Stimulated activated CD4-positive, alpha-beta T cell treated with anti-CD3 and anti-CD28 coated beads, Interleukin-2, amount 100 ng/mL, for 24 hours (primary cell): ENCODE results near the gene TECRL.

Experiments used
- DNase-seq, 2 donors: peaks; one replicate each; pipeline ENCODE4 v3.0.0-alpha.2; 2020

TECRL gene, protein sequence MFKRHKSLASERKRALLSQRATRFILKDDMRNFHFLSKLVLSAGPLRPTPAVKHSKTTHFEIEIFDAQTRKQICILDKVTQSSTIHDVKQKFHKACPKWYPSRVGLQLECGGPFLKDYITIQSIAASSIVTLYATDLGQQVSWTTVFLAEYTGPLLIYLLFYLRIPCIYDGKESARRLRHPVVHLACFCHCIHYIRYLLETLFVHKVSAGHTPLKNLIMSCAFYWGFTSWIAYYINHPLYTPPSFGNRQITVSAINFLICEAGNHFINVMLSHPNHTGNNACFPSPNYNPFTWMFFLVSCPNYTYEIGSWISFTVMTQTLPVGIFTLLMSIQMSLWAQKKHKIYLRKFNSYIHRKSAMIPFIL

GRCh38 chr4:64409300-64409699 lies at the start of gene TECRL:
Gene TECRL, minus strand, starts transcription at chr4:64409450. Its CDS starts 99 bp downstream, at chr4:64409351.
- DNase-seq: no peak

DNA sequence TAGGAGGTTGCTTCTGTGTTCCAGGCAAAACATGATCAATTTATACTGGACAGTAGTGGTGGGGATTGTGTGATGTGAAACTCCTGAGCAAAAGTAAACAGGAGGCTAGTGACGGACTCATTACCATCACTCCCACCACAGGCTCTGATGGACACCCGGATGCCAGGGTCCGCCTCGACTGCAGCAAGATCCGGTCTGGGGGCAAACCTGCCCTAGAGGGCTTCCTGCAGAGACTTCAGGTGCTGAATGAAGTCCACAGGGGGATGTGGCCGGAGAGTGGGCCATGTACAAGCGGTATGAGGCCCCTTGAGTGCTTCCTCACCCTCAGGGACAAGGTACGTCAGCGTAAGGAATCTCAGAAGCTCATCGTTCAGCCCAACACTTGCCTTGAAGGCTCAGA lies 23.4 kb upstream of the TECRL start:
- DNase-seq: no peak

- no peak for DNase-seq
These were observed 21.7 kb upstream of the TECRL start for GRCh38 chr4:64430933-64431332.

- DNase-seq: no peak
These were observed 8.7 kb upstream of the TECRL start for GRCh38 chr4:64417974-64418373.

DNA sequence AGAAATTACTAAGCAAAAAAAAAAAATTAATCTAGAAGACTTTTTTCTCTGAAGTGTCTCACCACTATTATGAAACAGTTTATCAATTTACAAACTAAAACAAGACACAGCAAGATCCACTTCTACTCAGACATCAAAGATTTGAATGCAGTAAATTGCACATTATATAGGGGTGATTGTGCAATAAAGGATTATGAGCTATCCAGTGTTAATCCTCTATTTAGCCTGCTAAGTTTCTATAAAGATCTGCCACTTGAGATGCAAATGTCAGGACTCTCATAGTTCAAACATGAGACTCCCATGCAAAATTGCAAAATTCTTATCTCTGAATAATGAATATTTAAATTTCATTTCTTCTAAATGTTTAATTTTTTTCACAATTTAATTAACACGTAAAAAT lies 2.2 kb downstream of the TECRL start:
- DNase-seq: no peak

DNA sequence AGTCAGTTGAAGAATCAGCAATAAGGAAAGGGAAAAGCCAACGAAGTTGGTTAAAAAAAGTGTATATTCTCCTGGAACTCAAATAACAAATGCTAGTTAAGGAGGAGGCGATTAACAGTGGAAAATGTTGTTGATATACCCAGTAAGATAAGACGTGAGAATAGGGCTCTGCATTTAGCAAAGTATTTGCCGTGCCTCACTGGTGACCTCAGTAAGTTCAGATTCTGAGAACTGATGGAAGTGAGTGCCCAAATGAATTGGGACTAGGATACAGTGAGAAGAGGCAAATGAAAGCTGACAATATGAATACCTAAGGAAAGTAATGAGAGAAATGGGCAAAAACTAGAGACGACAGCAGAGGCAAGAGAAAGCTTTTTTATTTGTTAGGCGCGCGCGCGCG lies 3.5 kb downstream of the TECRL start:
- no peak for DNase-seq

DNA sequence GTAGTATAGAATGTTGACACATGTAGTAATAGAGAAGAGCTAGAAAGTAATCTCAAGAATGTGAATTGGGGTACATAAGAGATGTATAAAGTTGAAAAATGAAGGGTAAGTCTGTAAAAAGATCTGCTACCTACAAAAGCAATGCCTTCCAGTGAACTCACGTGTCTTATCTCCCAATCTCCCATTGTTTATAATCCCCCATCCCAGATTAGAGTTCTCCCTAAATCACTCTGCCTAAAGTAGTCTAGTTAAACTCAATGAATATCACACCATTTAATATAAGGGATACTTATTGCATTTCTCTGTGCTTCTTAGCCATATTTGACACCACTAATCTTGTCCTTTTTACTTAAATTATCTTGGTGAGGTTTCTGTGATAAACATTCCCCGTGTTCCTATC lies 6.6 kb downstream of the TECRL start:
- no peak for DNase-seq

GRCh38 chr4:64399313-64400109 lies 9.7 kb downstream of the TECRL start:
- DNase-seq: no peak

- DNase-seq: no peak
These were observed 14.8 kb downstream of the TECRL start for GRCh38 chr4:64394469-64394868.

- no peak for DNase-seq
These were observed 21.0 kb downstream of the TECRL start for GRCh38 chr4:64388252-64388651.

DNA sequence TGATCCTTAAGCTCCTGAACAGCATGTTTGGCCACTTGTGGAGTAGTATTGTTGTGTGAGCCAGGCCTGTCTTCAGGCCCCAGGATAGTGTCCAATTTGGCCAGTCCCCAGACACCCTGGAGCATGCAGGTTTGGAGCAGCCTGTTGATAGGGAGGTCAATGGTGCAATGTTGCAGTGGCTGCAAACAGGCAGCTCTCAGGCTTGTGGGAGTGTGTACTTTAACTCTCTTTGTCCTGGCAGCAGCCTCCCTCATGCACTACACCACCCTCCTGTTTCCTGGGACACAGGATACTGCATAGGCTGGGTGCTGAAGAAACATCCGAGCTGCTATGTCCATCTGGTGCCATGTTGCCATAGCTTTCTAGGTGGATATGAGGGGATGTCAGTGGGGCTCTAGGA lies 24.0 kb downstream of the TECRL start:
- DNase-seq: no peak

- no peak for DNase-seq
These were observed 24.7 kb downstream of the TECRL start for GRCh38 chr4:64384237-64385203.

GRCh38 chr4:64368741-64369140 lies 40.5 kb downstream of the TECRL start:
- DNase-seq: no peak

DNA sequence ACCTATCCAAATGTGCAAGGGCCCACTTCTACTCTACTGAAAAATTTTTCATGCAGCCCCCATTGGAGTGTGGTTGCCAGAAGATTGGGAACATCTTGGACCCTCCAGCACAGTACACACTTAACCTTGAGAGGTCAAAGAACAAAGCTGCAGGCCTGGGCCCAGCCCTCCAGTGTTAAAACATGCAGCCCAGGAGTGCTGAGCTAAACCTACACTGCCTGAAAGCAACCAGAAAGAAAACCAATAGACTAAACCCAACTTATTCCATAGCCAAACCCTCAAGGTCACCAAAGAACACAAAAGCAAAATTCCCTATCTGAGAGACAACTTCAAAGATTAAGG lies 47.9 kb downstream of the TECRL start:
- no peak for DNase-seq

GRCh38 chr4:64360664-64361398 lies 48.4 kb downstream of the TECRL start:
- DNase-seq: no peak

DNA sequence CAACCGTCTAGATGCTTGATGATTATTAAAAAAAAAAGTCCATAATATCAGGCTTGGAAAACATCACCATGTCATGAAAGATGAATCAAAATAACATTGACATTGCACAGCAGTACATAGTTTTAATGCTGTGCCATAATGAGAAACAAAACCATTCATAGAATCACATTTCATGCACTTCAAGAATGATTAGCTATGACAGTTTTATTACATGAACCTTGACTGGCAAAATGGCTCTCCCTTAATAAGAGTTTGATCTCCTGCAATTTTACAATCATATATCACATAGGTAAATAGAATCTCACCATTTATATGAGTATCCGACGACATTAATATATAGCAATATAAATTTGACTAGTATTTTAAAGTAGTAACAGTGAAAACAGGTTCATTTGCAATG lies 49.8 kb downstream of the TECRL start:
- DNase-seq: no peak

DNA sequence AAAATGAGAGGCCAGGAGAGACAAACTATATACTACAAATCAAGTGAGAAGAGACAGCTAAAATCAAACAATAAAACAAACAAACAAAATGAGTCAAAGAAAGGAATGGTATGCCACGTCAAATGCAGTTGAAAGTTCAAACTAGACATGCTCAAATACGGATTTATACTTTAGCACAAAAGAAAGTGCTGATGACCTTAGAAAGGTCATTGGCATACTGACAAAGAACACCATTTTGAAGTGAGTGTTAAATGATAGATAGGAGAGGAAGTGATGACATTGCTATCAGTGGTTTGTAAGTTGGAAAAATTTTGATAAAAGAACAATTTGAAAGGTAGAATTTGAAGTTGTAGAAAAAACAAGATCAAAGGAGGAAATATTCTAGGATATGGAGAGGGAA lies 55.3 kb downstream of the TECRL start:
- DNase-seq: no peak

- DNase-seq: no peak
These were observed 67.5 kb downstream of the TECRL start for GRCh38 chr4:64341711-64342110.

GRCh38 chr4:64340218-64341110 lies 68.8 kb downstream of the TECRL start:
- DNase-seq: no peak

GRCh38 chr4:64334964-64335363 lies 74.3 kb downstream of the TECRL start:
- DNase-seq: no peak

DNA sequence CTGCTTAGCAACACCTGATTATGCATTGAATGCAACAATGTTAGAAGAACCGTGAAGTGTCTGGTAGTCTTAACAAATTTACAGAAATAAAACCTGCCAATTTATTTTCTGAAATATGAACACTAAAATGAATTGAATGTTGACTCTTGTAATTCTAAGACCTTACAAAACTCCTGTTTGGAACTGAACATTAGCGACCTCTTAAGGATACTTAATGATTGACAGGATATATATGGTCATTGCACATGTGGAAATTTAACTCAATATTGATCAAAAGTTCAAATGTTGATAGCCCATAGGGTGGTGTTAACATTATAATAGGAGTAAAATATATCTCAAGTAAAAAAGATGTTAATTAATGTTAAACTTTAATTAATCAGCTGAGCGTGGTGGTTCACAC lies 79.1 kb downstream of the TECRL start:
- DNase-seq: no peak

DNA sequence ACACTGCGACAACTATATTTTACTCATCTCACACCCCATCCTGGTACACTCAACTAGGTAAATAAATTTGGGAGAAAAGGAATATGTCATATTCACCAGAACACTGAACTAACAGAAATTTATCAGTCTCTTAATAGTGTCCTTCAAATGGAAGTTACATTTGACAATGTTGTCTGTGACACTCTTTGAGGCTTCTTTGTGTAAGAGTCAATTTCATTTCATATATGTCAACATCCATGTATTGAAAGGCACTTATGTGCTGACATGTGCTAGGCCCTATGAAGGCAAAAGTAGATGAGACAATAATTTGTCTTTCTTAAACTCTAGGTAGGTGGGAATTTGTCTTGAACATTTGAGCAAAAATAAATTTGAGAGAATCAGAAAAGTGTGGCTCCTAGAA lies 82.0 kb downstream of the TECRL start:
- DNase-seq: no peak
